HEK293T (cell line): ENCODE results near the gene CALML5.

Source experiments
- ARNT ChIP-seq: fragments of 450-650 bp; IDR thresholded peaks from 2 replicates; pipeline ENCODE4 v1.6.1; 2017; ENCODE audit warnings: mild to moderate bottlenecking
- BHLHE40 ChIP-seq: fragments of 450-650 bp; IDR thresholded peaks from 2 replicates; pipeline ENCODE4 v1.6.1; 2016; ENCODE audit warnings: mild to moderate bottlenecking, moderate library complexity, borderline replicate concordance
- FOXA1 ChIP-seq: fragments of 450-650 bp; IDR thresholded peaks from 2 replicates; pipeline ENCODE4 v1.6.1; 2016; ENCODE audit warnings: mild to moderate bottlenecking
- FOXK2 ChIP-seq: fragments of 450-650 bp; IDR thresholded peaks from 2 replicates; pipeline ENCODE4 v1.6.1; 2016; ENCODE audit warnings: mild to moderate bottlenecking
- FOXM1 ChIP-seq: fragments of 450-650 bp; IDR thresholded peaks from 2 replicates; pipeline ENCODE4 v1.6.1; 2017; ENCODE audit warnings: mild to moderate bottlenecking, borderline replicate concordance
- NFRKB ChIP-seq: fragments of 450-650 bp; IDR thresholded peaks from 2 replicates; pipeline ENCODE4 v1.6.1; 2016; ENCODE audit warnings: mild to moderate bottlenecking, moderate library complexity
- SP1 ChIP-seq: fragments of 450-650 bp; IDR thresholded peaks from 2 replicates; pipeline ENCODE4 v1.6.1; 2017
- ZNF384 ChIP-seq: fragments of 450-650 bp; IDR thresholded peaks from 2 replicates; pipeline ENCODE4 v1.6.1; 2016

DNA sequence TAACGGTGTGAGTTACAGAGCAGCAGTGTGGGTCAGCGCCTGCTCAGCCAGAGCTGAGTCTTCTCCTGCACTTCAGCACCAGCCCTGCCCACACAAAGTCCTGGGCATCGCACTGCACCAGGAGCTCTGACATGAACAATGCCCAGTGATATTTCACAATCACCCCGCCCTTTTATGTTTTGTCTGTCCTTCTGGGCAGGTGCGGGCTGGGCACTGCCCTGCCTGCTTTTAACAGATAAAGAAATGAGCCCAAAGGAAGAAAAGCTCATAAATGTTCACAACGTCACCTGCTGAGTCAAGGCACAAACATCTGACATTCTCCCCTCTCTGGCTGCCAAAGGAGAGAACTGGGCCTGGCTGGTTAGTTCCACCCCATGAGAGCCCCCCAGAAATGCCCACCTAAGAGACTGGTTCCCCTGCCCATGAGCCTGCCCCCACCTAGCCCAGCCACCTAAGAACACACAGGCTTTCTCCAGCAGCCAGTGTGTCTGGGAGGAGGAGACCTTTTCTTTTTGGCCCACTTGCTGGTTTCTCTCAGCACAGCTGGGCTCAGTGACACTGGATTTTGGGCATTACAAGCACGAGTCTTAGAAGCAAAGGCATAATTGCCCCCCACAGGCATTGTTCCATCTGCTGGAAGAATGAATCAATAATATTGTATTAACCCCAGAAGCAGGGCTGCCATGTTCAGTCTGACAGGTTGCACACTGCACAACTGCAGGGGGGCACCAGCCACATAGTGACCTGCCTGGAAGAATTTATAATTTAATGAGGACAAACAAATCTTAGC lies 47.7 kb upstream of the CALML5 start:
- TF ChIP-seq ARNT (no peak), SP1 (no peak), FOXM1 (no peak), BHLHE40 (no peak), NFRKB (no peak), FOXK2 (no peak), FOXA1 (no peak), ZNF384 (no peak)
